GM18861 (cell line): Measurements from ENCODE around the gene NSFL1C.

Experiments
- ATAC-seq: cut with Tn5 transposase; IDR thresholded peaks from one replicate; pipeline ENCODE4 v1.9.1; 2021; ENCODE audit not compliant: unreplicated experiment

The NSFL1C gene

GRCh38 chr20:1462834-1463233 lies 3.8 kb downstream of the NSFL1C start:
- ATAC-seq = no peak

DNA sequence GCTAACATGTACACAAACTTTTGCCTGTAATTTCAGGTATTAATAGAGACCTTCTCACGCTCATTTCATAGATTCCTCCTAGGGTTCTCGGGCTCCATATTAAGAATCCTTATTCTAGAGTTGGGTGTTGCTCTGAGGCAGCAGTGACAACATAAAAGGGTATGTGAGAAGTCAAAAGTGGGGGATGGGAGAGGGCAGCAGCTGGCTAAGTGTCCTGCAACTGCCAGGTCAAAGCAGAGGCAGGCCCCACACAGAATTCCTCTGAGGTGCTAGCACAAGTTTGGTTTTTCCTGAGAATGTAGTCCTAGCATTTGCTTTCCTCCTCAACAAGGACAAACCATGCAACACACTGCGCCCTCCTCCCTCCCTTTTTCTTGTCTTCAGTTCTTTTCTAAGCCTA lies 4.6 kb downstream of the NSFL1C start:
- no peak for ATAC-seq

GRCh38 chr20:1460275-1460674 lies 6.4 kb downstream of the NSFL1C start:
- no peak for ATAC-seq

DNA sequence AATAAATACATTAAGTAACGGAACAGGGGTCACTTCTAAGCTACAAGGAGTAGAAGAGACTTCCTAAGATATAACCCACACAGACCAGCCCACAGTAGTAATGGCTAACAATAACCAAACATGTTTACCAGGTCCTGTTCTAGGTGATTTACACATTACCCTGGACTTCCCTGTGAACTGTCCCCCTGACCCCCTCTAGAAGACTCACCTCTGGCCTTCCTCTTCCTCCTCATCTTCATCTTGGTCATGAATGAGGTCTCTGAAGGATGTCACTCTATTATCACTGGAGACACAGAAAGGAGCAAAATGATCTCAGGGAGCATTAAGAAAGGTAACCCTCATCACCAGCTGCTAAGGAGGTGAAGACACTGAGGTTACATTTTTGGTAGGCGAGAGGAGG lies 8.7 kb downstream of the NSFL1C start:
- ATAC-seq = no peak

- no peak for ATAC-seq
Observed at GRCh38 chr20:1456300-1456699, 10.3 kb downstream of the NSFL1C start.

- ATAC-seq = no peak
Observed at GRCh38 chr20:1450926-1451491, 15.6 kb downstream of the NSFL1C start.

- no peak for ATAC-seq
Observed at GRCh38 chr20:1449370-1449769, 17.3 kb downstream of the NSFL1C start.

DNA sequence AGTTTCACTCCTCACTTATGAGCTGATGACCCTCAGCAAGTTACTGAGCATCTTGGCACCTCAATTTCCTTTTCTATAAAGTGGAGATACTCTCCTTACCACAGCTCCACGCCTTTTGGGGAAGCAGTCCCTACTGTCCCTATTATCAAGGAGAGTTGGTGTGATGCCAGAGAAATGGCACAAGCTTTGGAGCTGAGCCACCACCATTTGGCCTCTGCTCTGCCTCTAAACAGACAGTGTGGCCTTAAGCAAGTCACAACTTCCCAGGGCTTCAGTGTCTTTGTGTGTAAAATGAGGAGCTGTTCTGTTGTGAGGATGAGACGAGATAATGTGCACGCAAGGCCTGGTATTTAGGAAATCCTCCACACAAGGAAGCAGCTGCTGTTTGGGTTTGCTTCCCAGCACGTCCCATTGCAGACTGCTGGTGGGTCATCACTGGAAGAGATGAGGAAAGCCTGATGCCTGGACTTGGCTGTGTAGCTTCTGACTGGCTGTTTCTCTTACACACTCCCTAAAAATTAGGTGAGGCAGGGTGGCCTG lies 18.5 kb downstream of the NSFL1C start:
- ATAC-seq = no peak

DNA sequence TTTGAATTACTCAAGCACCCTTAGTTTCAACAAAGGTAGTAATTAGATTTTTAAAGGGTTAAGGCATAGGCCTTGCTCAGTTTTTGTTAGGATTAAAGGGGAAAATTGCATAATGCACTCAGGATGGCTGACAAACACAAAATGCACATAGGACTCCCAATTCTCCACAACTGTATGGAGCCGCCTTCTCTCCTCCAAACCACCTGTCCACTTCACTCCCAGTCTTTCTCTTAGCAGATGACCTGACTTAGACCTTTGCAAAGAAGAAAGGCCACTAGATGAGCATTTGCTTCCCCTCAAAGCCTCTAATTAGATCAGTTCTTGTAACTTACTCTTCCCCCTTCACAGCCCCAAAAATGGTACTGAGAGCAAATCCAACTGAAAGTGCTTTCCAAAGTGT lies 20.1 kb downstream of the NSFL1C start:
- no peak for ATAC-seq

GRCh38 chr20:1443085-1443484 lies 23.6 kb downstream of the NSFL1C start:
- ATAC-seq = no peak

DNA sequence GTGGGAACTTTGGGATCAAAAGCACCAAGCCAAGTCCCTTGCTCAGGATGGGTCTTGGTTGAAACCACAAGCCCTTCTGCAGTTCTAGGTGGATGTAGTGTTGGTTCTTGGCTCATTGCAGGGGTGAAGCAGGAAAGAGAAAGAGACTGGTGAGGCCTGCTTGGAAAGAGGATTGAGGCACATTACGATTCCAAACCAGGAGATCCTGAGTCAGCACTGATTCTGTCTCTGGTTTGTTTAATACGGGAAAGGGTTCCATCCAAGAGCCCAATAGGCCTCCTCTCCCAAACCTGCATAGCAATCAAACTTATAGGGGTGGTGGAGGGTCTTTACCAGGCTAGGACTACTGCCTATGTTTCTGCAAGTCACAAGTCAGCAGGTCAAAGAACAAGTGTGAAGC lies 24.3 kb downstream of the NSFL1C start:
- no peak for ATAC-seq

DNA sequence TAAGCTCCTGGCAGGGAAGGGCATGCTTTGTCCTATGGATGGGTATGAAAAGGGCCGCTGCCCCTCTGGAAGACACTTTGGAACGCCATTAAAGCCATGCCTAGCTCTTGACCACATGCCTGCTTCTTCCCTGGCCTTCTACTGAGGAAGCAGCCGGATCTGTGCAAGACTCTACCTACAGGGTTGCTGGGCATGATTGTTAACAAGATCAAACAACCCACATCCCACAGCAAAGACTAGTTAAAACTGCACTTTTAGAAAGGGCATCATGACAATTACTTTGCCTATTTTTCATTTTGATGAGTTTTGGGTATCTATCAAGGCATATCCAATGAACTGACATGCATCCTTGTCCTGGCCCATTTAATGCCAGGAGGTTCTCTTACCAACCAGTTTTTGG lies 25.5 kb downstream of the NSFL1C start:
- ATAC-seq = no peak

DNA sequence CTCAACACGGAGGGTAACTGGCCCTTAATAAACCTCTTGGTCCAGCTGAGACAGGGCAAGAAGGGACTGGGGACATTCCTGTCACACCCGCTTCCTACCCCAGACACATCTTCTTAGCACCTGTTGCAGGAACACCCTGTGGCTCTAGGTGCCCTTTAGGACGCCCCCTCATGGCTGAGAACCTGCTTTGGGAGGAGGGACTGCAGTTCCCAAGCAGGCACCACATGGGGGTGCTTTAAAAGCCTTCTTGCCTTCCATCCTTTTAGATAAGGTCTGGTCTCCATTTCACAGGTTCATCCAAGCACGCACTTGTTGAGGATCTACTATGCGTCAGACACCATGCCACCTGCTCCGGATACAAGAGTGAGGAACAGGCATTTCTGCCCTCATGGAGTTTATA lies 26.6 kb downstream of the NSFL1C start:
- ATAC-seq = no peak

DNA sequence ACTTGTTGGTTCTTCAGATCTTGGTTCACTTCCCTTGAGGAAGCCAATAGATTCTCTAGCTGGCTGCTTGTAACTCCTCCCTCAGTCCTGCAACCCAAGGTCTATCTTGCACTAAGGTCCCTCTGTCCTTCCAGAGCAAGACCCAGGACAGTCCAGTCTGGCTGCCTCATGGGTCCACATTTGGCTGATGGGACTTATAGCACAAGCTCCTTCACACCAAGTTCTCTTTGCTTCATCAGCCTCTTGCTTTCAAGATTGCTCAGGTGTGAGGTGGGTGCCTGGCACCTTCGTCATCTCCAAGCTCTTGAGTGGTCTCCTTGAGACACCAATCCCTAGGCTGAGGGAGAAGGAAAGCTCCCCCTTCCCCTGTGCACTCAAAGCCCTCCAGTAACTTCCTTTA lies 28.3 kb downstream of the NSFL1C start:
- ATAC-seq = no peak

GRCh38 chr20:1437235-1437904 lies 29.3 kb downstream of the NSFL1C start:
- no peak for ATAC-seq

DNA sequence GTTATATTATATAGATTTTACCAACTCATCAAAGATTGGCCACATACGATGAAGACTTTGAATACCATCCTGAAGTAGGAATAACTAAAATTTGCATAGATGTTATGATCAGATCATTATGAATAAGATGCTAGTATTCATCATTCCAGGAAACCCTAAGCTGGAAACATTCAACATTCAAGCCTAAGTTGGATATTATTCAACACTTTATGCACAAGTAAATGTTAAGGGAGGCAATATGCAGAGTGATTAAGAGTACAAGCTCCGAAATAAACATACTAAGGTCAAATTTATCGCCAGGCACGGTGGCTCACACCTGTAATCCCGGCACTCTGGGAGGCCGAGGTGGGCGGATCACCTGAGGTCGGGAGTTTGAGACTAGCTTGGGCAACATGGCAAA lies 30.4 kb downstream of the NSFL1C start:
- no peak for ATAC-seq

- no peak for ATAC-seq
Observed at GRCh38 chr20:1435337-1435699, 31.3 kb downstream of the NSFL1C start.

- ATAC-seq = peak; percentile 85
Observed at GRCh38 chr20:1434571-1435336, 31.9 kb downstream of the NSFL1C start.

DNA sequence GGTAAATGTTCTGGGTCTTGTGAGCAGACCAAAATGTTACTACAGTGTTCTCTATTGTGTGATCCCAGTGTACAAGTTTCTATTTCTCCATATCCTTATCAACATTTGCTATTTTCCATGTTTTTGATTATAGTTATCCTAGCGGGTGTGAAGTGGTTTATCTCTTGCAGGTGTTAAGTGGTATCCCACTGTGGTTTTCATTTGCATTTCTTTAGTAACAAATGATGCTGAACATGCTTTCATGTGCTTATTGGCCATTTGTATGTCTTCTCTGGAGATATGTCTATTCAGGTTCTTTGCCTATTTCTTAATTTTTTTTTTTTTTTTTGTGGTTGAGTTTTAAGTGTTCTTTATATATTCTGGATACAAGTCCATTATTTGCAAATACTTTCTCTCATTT lies 35.5 kb downstream of the NSFL1C start:
- ATAC-seq = no peak

GRCh38 chr20:1430004-1430451 lies 36.6 kb downstream of the NSFL1C start:
- no peak for ATAC-seq

DNA sequence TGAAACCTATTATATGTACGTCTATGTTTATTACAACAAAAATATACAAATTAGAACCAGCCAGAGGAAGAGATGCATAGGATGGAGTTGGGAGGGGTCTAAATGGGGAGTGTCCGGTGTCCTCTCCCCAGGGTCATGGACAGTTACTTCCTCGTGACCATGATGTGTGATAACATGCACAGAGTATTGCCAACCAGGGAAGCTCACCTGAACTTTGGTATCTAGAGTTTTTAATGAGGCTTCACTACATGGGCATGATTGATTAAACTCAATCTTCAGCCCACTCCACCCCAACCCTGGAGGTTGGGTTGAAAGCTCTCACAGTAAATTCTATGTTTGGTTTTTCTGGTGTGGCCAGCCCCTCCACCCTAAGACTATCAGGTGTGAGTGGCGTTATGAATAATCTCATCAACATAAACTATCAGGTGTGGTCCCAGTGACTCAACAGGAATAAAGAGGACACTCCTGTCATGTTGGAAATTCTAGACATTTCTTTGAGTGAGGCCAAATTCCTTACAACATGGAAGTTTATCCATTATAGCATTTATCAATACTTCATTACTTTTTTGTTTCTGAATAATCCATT lies 37.4 kb downstream of the NSFL1C start:
- no peak for ATAC-seq
